Stimulated activated CD4-positive, alpha-beta T cell treated with anti-CD3 and anti-CD28 coated beads, Interleukin-4, amount 100 ng/mL, for 48 hours (primary cell): ENCODE data around the gene KRTAP4-6.
"Not testable (repeated sequence)": the region's sequence is repeated elsewhere in the genome, so short reads cannot be mapped to it uniquely, and the experiment has no call there.

ENCODE experiments used
- DNase-seq, 2 donors: peaks; one replicate each; pipeline ENCODE4 v3.0.0-alpha.2; 2020; ENCODE audit warnings: low read depth in 2 of 2

The KRTAP4-6 gene

DNA sequence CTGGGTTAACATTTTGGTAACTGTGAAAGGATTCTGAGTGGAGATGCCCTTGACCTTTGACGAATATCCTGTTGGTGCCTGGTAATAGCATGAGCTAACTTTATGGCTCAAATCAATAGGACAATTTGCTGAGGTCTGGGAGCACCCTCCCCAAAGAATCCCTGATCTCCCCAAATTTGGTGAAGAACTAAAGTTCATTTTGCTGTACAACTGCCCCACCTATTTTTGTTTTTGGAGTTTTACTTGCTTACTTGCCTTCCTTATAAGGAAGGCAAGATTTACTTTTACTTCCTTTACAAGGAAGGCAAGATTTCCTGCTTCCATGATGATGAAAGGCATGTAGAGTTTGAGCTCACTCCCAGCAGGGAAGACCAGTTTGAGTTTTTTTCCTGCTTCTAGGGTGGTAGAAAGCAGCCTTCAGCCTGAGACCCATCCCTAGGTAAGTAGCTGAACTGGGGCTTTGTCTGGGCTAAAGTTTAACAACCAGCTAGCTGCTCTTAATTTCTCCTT, 32.3 kb downstream of the KRTAP4-6 start:
- DNase-seq = no peak

DNA sequence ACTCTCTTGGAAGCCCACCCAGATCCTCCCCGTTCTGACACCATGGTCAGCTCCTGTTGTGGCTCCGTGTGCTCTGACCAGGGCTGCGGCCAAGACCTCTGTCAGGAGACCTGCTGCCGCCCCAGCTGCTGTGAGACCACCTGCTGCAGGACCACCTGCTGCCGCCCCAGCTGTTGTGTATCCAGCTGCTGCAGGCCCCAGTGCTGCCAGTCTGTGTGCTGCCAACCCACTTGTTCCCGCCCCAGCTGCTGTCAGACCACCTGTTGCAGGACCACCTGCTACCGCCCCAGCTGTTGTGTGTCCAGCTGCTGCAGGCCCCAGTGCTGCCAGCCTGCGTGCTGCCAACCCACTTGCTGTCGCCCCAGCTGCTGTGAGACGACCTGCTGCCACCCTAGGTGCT, 35.0 kb downstream of the KRTAP4-6 start, which contains the start of gene KRTAP4-9:
KRTAP4-9 (plus strand) TSS at position 43 of the 400 bp plus-strand sequence; CDS start at position 43, 0 bp downstream.
- DNase-seq = not testable (repeated sequence)

DNA sequence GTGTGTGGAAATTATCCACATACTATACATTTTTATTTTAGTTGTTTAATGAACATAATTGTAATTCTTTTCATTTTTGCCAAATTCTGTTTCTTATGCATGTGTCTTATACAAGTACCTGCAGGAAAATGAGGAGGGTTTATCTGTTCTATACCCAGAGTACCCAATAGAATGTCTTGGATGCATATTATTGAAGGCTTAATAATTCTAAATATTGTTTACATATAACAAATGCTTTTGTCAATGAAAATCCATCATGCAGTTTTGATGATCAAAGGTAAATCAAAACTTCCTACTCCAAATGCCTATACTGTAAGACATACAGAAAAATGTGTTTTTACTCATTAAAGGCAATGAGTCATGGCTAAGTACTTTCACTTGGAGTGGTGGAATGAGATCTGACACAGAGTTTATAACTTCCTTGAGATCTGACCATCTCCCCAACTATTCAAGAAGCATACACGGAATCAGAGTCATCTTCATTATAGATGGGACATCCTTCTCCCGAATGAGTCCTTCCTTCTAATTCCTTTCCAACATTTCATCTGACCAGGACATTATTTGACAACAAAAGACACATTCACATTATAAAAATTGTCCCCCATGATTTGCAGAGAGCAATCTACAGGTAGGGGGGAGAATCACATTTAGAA, 35.8 kb downstream of the KRTAP4-6 start:
- not testable (repeated sequence) for DNase-seq

DNA sequence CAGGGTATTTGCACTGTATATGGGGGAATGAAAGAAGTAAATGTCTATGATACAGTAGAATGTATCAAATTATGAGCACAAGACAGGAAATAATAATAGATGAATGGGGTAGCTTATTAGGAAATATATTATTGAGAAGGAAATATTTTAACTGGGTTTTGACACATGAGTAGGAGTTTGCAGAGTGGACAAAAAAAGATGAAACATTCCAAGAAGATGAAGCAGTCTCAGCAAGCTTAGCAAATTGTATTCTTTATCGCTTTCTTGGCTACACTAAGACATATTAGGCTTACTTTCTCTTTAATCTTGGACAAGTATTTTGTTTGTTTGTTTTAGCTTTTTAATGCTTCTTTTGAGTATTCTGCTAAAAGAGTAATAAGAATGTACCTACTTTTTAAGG, 36.4 kb downstream of the KRTAP4-6 start:
- DNase-seq = no peak

DNA sequence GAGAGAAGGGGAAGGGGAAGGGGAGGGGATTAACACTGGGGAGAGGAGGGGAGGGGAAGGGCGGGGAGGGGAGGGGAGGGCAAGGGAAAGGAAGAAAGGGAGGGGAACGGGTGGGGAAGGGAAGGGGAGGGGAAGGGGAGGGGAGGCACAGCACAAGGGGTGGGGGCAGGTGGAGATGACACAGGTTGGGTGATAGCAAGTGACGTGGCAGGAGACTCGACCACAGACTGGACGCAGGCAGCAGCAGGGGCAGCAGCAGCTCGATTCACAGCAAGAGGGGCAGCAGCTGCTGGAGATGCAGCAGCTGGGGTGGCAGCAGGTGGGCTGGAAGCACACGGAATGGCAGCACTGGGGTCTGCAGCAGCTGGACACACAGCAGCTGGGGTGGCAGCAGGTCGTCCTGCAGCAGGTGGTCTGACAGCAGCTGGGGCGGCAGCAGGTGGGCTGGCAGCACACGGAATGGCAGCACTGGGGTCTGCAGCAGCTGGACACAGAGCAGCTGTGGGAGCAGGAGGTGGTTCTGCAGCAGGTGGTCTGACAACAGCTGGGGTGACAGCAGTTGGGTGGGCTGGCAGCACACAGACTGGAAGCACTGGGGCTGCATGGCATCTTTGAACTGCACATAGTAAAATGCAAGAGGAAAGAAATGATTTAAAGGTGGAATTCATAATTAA, 38.6 kb downstream of the KRTAP4-6 start, which contains the start of gene KRTAP4-16:
KRTAP4-16 (minus strand) TSS at position 624 of the 674 bp plus-strand sequence; CDS start at position 624, 0 bp downstream.
- DNase-seq = no peak

DNA sequence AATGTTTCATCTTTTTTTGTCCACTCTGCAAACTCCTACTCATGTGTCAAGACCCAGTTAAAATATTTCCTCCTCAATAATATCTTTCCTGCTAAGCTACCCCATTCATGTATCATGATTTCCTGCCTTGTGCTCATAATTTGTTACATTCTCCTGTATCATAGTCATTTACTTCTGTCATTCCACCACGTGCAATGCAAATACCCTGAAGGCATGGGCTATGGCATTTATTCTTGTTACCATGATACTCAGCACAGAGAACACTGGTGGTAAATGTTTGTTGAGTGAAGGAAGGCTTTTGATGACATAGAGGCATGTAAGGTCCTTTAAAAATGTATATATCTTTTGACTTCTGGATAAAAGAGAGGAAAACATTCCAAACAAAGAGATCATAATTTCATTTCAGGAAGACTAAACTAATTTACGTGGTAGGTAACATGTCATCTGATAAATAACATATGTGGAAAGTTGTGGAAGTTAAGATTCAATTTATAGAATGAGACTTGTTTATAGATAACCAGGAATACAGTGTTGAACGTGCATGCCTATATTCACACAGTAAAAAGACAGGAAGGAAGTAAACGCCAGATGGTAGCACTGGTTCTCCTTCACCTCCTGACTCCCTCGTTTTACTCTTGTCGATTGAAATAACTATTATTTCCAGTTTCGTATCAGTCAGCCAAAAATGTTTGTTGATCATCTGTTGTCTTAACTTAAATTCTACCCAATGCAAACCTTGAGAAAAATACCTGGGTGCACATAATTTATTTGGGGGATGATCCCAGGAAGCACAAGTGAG, 40.5 kb downstream of the KRTAP4-6 start:
- DNase-seq = not testable (repeated sequence)

DNA sequence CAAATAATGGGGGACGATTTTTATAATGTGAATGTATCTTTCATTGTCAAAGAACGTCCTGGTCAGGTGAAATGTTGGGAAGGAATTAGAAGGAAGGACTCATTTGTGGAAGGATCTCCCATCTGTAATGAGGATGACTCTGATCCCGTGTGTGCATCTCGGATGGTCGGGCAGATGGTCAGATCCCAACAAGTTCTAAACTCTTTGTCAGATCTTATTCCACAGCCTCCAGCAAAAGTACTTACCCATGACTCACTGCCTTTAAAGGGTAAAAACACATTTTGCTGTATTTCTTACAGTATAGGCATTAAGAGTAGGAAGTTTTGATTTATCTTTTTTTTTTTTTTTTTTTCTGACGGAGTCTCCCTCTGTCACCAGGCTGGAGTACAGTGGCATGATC, 41.9 kb downstream of the KRTAP4-6 start:
- DNase-seq = no peak

DNA sequence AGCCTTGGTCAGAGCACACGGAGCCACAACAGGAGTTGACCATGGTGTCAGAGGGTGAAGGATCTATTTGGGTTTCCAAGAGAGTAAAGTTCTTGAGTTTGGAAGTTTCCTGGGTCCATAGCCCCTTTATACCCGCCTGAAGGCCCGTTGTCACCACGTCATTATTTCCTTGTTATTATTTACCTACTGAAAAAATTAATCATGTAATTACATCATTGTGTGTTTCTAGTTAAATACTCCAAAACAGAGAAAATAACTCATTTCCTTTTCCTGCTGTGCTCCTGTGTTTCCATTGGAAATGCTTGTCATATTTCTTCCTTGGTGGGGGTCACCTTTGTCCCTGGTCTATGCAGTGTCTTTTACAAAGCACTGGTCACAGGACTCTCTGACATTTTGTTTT, 42.3 kb downstream of the KRTAP4-6 start, which contains the start of gene KRTAP4-8:
KRTAP4-8 (minus strand) TSS at position 101 of the 400 bp plus-strand sequence; CDS start at position 43, 58 bp downstream.
- DNase-seq = no peak

DNA sequence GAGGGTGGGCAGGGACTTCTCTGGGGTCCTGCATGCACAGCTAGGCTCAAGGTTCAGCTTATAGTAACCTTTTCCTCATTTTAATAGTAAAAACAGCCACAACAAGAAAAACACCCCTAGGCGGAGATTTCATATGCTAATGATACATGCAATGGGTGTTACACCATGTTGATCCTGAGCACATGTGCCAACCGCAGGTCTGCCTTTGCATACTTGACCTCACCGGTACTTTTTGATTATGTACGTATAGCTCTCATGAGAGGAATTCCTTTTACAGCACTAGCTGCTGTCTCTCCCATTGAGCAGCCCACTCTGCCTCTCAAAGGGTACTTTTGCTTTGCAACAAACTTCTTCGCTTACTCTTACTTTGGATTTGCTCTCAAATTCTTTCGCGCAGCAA, 44.3 kb downstream of the KRTAP4-6 start:
- no peak for DNase-seq
